GM10266 (cell line): ENCODE results near the gene CATSPER4.
"Not testable (repeated sequence)": the region's sequence is repeated elsewhere in the genome, so short reads cannot be mapped to it uniquely, and the experiment has no call there.

ENCODE experiments used
- DNase-seq: peaks from one replicate; pipeline ENCODE4 v3.0.0; 2012; ENCODE audit errors: extremely low spot score
- CTCF ChIP-seq: IDR thresholded peaks from 2 replicates; pipeline ENCODE4 v1.5.1; 2012; ENCODE audit warnings: mild to moderate bottlenecking, low read depth; ENCODE audit not compliant: control insufficient read depth, insufficient read depth; ENCODE audit errors: missing control alignments

The CATSPER4 gene

GRCh38 chr1:26218906-26219494, 28.6 kb downstream of the CATSPER4 start:
- no peak for DNase-seq
- TF ChIP-seq CTCF = no peak

- no peak for TF ChIP-seq CTCF
- DNase-seq = no peak
These were observed 30.0 kb downstream of the CATSPER4 start for GRCh38 chr1:26220199-26220912.

- TF ChIP-seq CTCF = no peak
- DNase-seq = no peak
These were observed 30.7 kb downstream of the CATSPER4 start for GRCh38 chr1:26221094-26221493.

- no peak for TF ChIP-seq CTCF
These were observed 34.2 kb downstream of the CATSPER4 start for GRCh38 chr1:26224606-26225005.

GRCh38 chr1:26225033-26225831, 34.8 kb downstream of the CATSPER4 start:
- peak; percentile 32 for DNase-seq
- TF ChIP-seq CTCF = no peak

More at GRCh38 chr1:26224606-26225005, 34.2 kb downstream of the CATSPER4 start:
- no peak for DNase-seq

- DNase-seq = not testable (repeated sequence)
These were observed 40.3 kb downstream of the CATSPER4 start for GRCh38 chr1:26230682-26231081.

- DNase-seq = peak; percentile 99
- TF ChIP-seq CTCF = peak; percentile 97
These were observed 43.7 kb downstream of the CATSPER4 start, which contains the start of gene CEP85 for GRCh38 chr1:26233903-26234643. Gene CEP85 (plus strand): TSS chr1:26234200. CDS start chr1:26239784, 5,584 bp downstream.
